Esophagus squamous epithelium (tissue), 5 donors: ENCODE measurements around the gene SRGAP2C. TPM values are rescaled to one million over a fixed set of nuclear protein-coding genes. Genes with fewer than 3 reads are reported as not detected.
"Not testable (repeated sequence)": the region's sequence is repeated elsewhere in the genome, so short reads cannot be mapped to it uniquely, and the experiment has no call there.

Experiments
- DNase-seq: peaks from one replicate; lab custom pipeline; 2025; lab: John Stamatoyannopoulos, UW
- H3K27ac ChIP-seq, 4 donors: fragments of 200-600 bp; sonication (generic); one replicate each; pipeline ENCODE4 v1.5.1; 2016 to 2019; ENCODE audit warnings: mild to moderate bottlenecking in 1 of 4
- H3K27me3 ChIP-seq, 4 donors: fragments of 200-600 bp; sonication (generic); 1 replicate in 3 of 4; 2 replicates in 1 of 4; pipeline versions ENCODE4 v1.5.1 to v1.6.0; 2017 to 2021; ENCODE audit warnings: antibody characterized with exemption in 1 of 4
- H3K36me3 ChIP-seq, 3 donors: fragments of 200-600 bp; sonication (generic); one replicate each; pipeline ENCODE4 v1.5.1; 2016 to 2019
- H3K4me1 ChIP-seq, 3 donors: fragments of 200-600 bp; sonication (generic); one replicate each; pipeline ENCODE4 v1.5.1; 2017 to 2019
- H3K4me3 ChIP-seq, 4 donors: fragments of 200-600 bp; sonication (generic); 1 replicate in 3 of 4; 2 replicates in 1 of 4; pipeline ENCODE4 v1.5.1; 2016 to 2019; ENCODE audit warnings: mild to moderate bottlenecking in 2 of 4, moderate library complexity in 1 of 4
- H3K9me3 ChIP-seq, 3 donors: fragments of 200-600 bp; sonication (generic); one replicate each; pipeline ENCODE4 v1.5.1; 2016 to 2019
- WGBS, 2 donors: methylation state at CpG; one replicate each; pipeline ENCODE4 v1.1.5; 2018; 5-methylcytosine and 5-hydroxymethylcytosine counted together
- intact Hi-C: fragments of 100-400 bp; cut with DNase I; formaldehyde crosslinking; loops from one replicate; pipeline ENCODE4 v1.15.0; 2022
- total RNA-seq, 4 donors: library from RNA; depleted of rRNA; stranded (reverse); fragments of >200 nt; gene quantifications; one replicate each; pipeline ENCODE4 v1.1.0, GENCODE V29; 2016
- donor health status: DM: yes; HTN: yes; CAD: no.

Gene SRGAP2C
- total RNA-seq, 4 donors from 2014 or later: 5.4 to 16.8 (median 12.0) TPM

- H3K4me3 ChIP-seq, DNase-seq, H3K27me3 ChIP-seq, intact Hi-C loops, H3K36me3 ChIP-seq, H3K27ac ChIP-seq, H3K9me3 ChIP-seq, H3K4me1 ChIP-seq: not testable (repeated sequence)
- 93% methylated on average over 3 of the region's 7 CpGs; no CpG with 5 or more reads in 1 of the 2 donors for WGBS, 2 donors
Observed at GRCh38 chr1:121197095-121197882, 12.5 kb downstream of the SRGAP2C start.

GRCh38 chr1:121199763-121200162 lies 15.0 kb downstream of the SRGAP2C start:
- DNase-seq, H3K4me1 ChIP-seq, H3K9me3 ChIP-seq, H3K36me3 ChIP-seq, H3K27ac ChIP-seq, intact Hi-C loops, H3K27me3 ChIP-seq, H3K4me3 ChIP-seq: not testable (repeated sequence)
- 100% methylated on average over 1 of the region's 3 CpGs for WGBS, 2 donors

GRCh38 chr1:121200232-121200631 lies 15.5 kb downstream of the SRGAP2C start:
- H3K36me3 ChIP-seq, DNase-seq, H3K27ac ChIP-seq, H3K4me1 ChIP-seq, H3K9me3 ChIP-seq, H3K4me3 ChIP-seq, intact Hi-C loops, H3K27me3 ChIP-seq: not testable (repeated sequence)
- WGBS, 2 donors: no CpG with 5 or more reads among the region's 1 CpG

- H3K9me3 ChIP-seq, H3K27me3 ChIP-seq, H3K36me3 ChIP-seq, H3K4me1 ChIP-seq, H3K27ac ChIP-seq, intact Hi-C loops, DNase-seq, H3K4me3 ChIP-seq: not testable (repeated sequence)
- WGBS, 2 donors: 94 to 96% methylated on average over 9 of the region's 13 CpGs
Observed at GRCh38 chr1:121200985-121201981, 16.5 kb downstream of the SRGAP2C start.

- H3K27ac ChIP-seq, H3K4me1 ChIP-seq, intact Hi-C loops, DNase-seq, H3K9me3 ChIP-seq, H3K36me3 ChIP-seq, H3K27me3 ChIP-seq, H3K4me3 ChIP-seq: not testable (repeated sequence)
- WGBS, 2 donors: 66 to 100% methylated on average over 1 to 3 of the region's 3 CpGs
Observed at GRCh38 chr1:121202986-121203385, 18.2 kb downstream of the SRGAP2C start.

GRCh38 chr1:121205786-121206711 lies 21.3 kb downstream of the SRGAP2C start:
- WGBS, 2 donors: no CpG with 5 or more reads among the region's 8 CpGs
- H3K36me3 ChIP-seq: not testable (repeated sequence)

GRCh38 chr1:121207328-121207727 lies 22.6 kb downstream of the SRGAP2C start:
- H3K36me3 ChIP-seq, H3K27ac ChIP-seq, H3K4me1 ChIP-seq, H3K27me3 ChIP-seq, DNase-seq, H3K4me3 ChIP-seq, intact Hi-C loops, H3K9me3 ChIP-seq: not testable (repeated sequence)
- WGBS, 2 donors: 91 to 100% methylated on average over 1 of the region's 2 CpGs

More at GRCh38 chr1:121205786-121206711, 21.3 kb downstream of the SRGAP2C start:
- H3K4me1 ChIP-seq, DNase-seq, H3K27ac ChIP-seq, intact Hi-C loops, H3K4me3 ChIP-seq, H3K27me3 ChIP-seq, H3K9me3 ChIP-seq: not testable (repeated sequence)

GRCh38 chr1:121208375-121208774 lies 23.6 kb downstream of the SRGAP2C start:
- DNase-seq, intact Hi-C loops: not testable (repeated sequence)
- 71 to 80% methylated on average over 2 to 4 of the region's 6 CpGs for WGBS, 2 donors

GRCh38 chr1:121210778-121211177 lies 26.0 kb downstream of the SRGAP2C start:
- H3K4me3 ChIP-seq, H3K4me1 ChIP-seq, DNase-seq, intact Hi-C loops, H3K27ac ChIP-seq, H3K36me3 ChIP-seq, H3K27me3 ChIP-seq, H3K9me3 ChIP-seq: not testable (repeated sequence)
- WGBS, 2 donors: 27 to 80% methylated on average over 1 to 2 of the region's 2 CpGs

More at GRCh38 chr1:121208375-121208774, 23.6 kb downstream of the SRGAP2C start:
- not testable (repeated sequence) for H3K27me3 ChIP-seq, H3K27ac ChIP-seq, H3K4me1 ChIP-seq, H3K9me3 ChIP-seq, H3K36me3 ChIP-seq, H3K4me3 ChIP-seq

GRCh38 chr1:121213491-121213890 lies 28.7 kb downstream of the SRGAP2C start:
- H3K4me3 ChIP-seq, DNase-seq, H3K27ac ChIP-seq, intact Hi-C loops, H3K27me3 ChIP-seq, H3K9me3 ChIP-seq, H3K4me1 ChIP-seq, H3K36me3 ChIP-seq: not testable (repeated sequence)
- WGBS, 2 donors: 100% methylated on average over 1 of the region's 9 CpGs; no CpG with 5 or more reads in 1 of the 2 donors

GRCh38 chr1:121214544-121215156 lies 29.9 kb downstream of the SRGAP2C start:
- H3K9me3 ChIP-seq, H3K4me1 ChIP-seq, intact Hi-C loops, H3K27me3 ChIP-seq, H3K4me3 ChIP-seq, H3K27ac ChIP-seq, H3K36me3 ChIP-seq, DNase-seq: not testable (repeated sequence)
- WGBS, 2 donors: no CpG with 5 or more reads among the region's 5 CpGs
